Measurements from ENCODE around the gene SV2C. TPM values are rescaled to one million over a fixed set of nuclear protein-coding genes. Genes with fewer than 3 reads are reported as not detected.

SV2C gene
- total and polyA plus RNA-seq, 4 donors, result under 0.01 to 0.04 (median 0.03) TPM; not detected in 1

GRCh38 chr5:76384705-76385104, 301.5 kb downstream of the SV2C start:
- H3K36me3 ChIP-seq (ENCODE audit: control insufficient read depth in 4 of 4, insufficient read depth in 3 of 4, low read depth in 1 of 4, low read length in 3 of 4), result no peaks in the 10 kb centered on the region
- no peak for TF ChIP-seq GABPA (IDR thresholded peaks at IDR 0.05 in 1 of 2, conservative IDR thresholded peaks at IDR 0.05 in 1 of 2)
- TF ChIP-seq REST (IDR thresholded peaks at IDR 0.05), result no peak
- no peak for TF ChIP-seq ZBTB33 (IDR thresholded peaks at IDR 0.05)
- no peak for TF ChIP-seq SP1 (IDR thresholded peaks at IDR 0.05)
- TF ChIP-seq MAX (IDR thresholded peaks at IDR 0.05), result no peak
- no peak for TF ChIP-seq RAD21 (IDR thresholded peaks at IDR 0.05)
- TF ChIP-seq HNF4A (conservative IDR thresholded peaks at IDR 0.05), result no peak
- no peak for TF ChIP-seq EGR1 (IDR thresholded peaks at IDR 0.05; ENCODE audit: low read depth in 2 of 2)
- TF ChIP-seq CTCF (IDR thresholded peaks at IDR 0.05; ENCODE audit: low read depth, low read length, missing input control), result no peak
- no peak for TF ChIP-seq FOXA1 (IDR thresholded peaks at IDR 0.05)
- TF ChIP-seq HNF4G (IDR thresholded peaks at IDR 0.05), result no peak
- TF ChIP-seq YY1 (IDR thresholded peaks at IDR 0.05), result no peak
- TF ChIP-seq JUND (IDR thresholded peaks at IDR 0.05), result no peak
- TF ChIP-seq ATF3 (IDR thresholded peaks at IDR 0.05), result no peak
- no peak for TF ChIP-seq TAF1 (conservative IDR thresholded peaks at IDR 0.05)
- no peak for TF ChIP-seq RXRA (IDR thresholded peaks at IDR 0.05)
- no peak for TF ChIP-seq NR2F2 (IDR thresholded peaks at IDR 0.05)
- TF ChIP-seq FOXA2 (IDR thresholded peaks at IDR 0.05), result no peak
- no peak overlapping the region for H3K27ac ChIP-seq (ENCODE audit: low read depth in 1 of 2, low read length in 2 of 2)
- H3K4me3 ChIP-seq (ENCODE audit: low read depth in 1 of 3, low read length in 3 of 3), result no peak overlapping the region
- no peak for DNase-seq (ENCODE audit: low spot score)
- no peaks in the 10 kb centered on the region for H3K9me3 ChIP-seq (ENCODE audit: control insufficient read depth in 4 of 4, low read length in 3 of 4)
- H3K9ac ChIP-seq (ENCODE audit: low read depth in 1 of 2, low read length in 2 of 2), result no peak overlapping the region
- H3K4me1 ChIP-seq (ENCODE audit: control insufficient read depth in 4 of 4, insufficient read depth in 4 of 4, low read length in 3 of 4), result peaks cover 25 to 57% (median 50%) of the 10 kb centered on the region in 4 donors
- 88% methylated on average over 3 of the region's 3 CpGs for WGBS
- no peaks in the 10 kb centered on the region for H3K27me3 ChIP-seq (ENCODE audit: control insufficient read depth in 4 of 4, insufficient read depth in 4 of 4, low read length in 3 of 4)

Data from liver (tissue), 9 donors.